ENCODE measurements around the gene DCPS.

Gene DCPS

DNA sequence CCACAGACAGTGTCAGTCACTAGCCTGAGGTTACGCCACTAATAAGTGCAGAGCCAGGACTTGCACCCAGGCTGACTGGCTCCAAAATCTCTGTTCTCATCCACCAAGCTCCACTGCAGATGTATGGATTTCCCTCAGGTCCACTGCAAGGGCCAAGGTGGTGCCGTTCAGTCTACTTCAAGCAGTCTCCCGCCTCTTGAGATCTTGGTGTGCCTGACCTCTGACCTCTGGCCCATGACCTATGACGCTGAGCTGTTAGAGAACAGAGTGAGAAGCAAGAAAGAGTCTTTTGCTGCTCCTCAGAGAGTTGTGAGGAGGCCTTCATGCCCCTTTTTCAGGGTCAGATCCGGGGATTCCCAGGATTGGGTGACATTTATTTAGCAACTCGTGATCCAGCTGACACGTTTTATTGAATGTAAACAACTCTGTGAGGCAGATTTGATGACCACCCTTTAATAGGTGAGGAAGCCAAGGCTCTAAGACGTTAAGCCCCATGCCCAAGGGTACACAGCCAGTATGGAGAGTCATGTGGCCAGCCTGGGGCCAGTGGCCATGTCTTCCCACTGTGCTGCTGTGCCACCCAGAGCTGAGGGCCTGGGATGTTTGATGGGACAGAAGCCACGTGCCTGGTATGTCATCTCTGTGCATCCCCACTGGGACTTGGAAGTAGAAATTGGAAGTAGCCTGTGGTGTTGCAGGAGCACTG is 25.2 kb downstream of the DCPS start:
- DNase-seq = no peak

GRCh38 chr11:126329644-126330211 is 25.9 kb downstream of the DCPS start:
- no peak for DNase-seq

DNA sequence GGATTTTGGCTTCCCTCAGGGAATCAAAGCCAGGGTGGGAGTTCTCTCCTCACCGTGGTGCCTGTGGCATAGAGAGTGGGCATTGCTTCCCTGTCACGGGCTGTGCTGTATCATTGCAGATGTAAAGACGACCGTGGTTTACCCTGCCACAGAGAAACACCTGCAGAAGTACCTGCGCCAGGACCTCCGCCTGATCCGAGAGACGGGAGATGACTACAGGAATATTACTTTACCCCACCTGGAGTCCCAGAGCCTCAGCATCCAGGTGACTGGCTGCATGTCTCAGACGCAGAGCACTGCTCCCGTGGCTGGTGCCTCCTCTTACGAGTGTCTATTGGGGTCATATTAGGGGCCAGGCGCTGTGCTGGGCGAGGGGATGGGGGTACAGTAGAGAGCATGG is 27.4 kb downstream of the DCPS start:
- no peak for DNase-seq

DNA sequence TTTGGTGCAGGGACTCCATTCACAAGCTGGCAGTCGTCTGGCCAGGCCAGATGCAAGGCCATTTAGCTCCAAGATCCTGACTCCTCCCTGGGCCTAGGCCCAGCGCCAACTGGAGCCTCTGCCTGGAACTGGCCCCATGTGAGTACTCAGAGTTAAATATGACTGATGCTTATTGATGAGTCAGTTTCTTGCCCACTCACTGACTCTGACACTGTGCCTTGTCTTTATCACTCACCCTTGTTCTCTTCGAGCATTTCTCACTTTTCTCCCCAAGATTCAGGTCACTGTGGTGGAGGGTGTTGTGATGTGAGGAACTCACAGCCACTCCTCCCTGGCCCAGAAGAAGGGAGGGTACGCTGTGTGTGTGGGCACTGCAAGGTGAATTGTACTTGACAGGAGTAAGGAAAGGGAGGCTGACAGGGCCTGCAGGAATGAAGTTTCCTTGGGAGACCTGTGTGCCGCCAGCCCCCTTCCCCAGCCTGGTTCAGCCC is 28.4 kb downstream of the DCPS start:
- DNase-seq = no peak

DNA sequence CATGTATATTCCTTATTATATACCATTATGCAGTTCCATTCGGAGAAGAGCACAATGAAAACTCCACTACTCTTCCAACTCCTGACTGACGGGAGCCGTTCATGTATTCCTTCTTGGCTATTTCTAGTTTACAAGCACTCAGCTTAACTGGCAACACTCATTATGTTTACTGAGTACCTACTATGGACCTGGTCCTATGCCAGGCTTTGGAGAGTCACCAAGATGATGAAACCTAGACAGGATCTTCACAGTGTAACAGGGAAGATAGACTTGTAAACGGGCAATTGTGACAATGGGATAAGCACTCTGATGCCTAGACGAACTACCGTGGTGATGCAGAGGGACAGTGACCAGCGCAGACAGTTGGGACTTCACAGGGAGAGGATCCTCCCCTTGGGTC is 29.3 kb downstream of the DCPS start:
- DNase-seq = no peak

DNA sequence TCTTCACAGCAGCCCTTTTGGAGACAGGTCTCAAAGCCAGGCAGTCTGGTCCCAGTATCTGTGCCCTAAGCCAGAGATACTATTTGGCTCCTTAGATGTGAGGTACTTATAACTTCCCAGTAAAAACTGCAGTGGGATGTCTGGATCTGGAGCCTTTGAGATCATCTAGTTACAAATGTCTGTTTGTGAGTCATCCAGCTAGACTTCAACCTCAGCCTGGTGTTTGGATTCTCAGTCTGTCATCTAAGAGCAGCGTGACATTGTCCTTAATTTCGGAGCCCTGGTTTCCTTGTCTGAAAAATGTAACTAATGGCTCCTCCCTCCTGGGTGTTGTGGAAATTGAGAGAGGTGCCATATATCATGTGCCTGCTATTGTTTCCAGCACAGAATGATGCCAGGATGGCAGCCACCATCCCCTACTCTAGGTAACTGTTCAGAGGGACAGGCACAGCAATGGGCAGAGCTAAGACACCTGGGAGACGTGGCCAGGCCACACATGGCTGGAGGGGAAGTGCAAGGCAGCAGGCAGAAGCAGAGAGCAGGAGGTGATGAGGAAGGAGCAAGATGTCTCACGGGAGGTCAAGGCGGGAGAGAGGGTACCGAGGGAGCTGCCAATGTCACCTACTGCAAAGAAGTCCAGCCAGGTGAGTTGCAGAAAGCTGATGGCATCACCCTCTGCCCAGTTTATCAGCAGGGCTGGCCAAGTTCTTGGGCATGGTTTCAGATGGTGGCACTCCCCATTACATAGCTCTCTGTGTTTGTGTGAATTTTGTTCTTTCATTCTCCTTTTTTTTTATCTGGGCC is 31.0 kb downstream of the DCPS start:
- no peak for DNase-seq

DNA sequence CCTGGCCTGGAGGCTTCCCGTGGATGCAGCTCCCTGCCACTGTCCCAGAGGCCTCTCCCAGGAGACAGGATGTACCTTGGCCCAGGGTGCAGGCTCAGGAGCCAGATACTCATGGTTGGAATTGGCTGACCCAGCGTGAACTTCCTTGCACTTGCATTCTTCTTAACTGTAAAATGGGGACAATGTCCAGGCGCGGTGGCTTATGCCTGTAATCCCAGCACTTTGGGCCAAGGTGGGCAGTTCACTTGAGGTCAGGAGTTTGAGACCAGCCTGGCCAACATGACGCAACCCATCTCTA is 31.6 kb downstream of the DCPS start:
- no peak for DNase-seq

DNA sequence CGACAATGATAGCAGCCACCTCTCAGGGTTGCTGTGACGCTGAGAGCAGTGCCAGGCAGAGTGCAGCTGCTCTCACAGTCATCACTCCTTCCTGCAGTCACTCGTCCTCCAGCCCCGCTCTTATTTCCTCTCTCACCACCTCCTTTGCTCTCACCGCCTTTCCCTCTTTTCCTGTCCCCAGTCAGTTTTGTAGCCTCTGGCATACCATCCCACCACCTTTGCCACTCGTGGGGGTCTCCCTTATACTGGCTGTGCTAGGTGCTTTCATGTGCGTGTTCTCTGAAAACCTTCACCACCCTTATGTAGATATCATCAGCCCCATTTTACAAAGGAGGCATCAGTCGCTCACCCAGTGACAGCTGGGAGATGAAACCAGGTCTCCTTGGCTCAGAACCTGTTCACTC is 32.3 kb downstream of the DCPS start:
- no peak for DNase-seq

DNA sequence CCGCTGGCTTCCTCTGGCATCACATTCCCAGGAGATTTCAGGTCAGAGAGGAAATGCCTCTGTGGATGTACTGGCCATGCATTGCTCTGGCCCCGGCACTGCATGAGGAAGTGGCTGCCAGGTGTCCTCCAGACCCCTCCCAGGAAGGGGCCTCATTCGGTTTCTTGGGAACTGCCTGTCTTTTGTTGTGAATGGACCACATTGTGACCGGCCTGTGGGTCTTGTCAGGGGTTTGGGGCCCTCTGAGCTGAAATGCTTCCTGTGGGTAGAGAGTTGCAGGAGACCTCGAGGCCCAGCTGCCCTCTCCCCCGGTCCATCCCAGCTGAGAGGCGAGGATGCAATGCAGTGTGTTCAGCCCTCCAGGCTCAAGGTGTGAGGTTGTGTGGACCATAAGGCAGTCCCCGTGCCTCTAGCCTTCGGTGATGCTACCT is 32.8 kb downstream of the DCPS start:
- DNase-seq = no peak

DNA sequence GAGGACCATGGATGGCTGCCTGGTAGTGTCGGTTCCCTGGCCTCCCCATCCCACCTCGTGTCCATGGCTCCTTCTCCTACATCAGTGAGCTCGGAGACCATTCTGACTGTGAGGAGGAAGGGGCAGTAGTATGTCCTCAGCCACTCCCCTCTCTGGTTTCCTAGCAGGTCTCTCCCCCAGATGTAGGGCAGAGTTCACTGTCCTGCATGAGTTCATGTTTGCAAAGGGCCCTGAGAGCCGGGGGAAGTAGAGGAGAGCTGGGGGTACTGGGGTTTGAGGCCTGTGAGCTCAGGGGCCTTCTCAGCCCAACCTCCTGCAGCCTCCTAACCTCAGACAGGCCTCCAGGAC is 33.2 kb downstream of the DCPS start:
- no peak for DNase-seq

DNA sequence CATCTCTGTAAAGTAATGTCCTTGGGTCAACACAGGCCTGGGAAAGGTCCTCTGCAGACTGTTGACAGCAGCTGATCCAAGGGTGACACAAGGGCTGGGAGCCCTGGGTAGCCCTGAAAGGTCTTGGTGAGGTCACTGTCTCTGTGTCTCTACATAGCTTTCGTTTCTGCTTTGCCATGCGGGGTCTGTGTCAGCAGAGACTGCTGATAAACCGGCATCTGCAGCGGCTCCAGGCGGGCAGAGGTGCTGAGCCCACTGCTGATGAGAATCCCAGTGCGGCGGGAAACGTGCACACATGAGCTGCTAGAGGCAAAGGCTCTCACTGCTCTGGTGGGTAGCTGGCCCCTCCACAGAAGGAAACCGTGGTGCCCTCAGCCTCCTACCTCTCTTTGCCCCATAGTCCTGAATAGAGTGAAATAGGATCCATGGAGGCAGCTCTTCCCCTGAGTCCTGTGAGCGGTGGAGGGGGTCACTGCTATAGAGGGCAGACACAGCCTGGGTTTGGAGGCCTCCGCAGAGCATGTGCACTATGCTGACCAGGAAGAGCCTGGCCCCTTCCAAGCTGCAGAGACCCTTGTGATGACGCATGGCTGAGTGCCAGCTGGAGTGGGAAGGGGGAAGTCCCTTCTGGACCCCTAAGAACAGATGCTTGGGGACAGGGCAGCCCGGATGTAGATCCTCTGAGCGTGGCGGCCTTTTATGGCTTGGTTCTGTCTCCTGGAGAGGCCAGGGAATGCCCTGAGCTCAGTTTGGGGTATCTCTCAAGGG is 33.8 kb downstream of the DCPS start:
- peak in 1 of 2 donors; percentile 45 for DNase-seq

DNA sequence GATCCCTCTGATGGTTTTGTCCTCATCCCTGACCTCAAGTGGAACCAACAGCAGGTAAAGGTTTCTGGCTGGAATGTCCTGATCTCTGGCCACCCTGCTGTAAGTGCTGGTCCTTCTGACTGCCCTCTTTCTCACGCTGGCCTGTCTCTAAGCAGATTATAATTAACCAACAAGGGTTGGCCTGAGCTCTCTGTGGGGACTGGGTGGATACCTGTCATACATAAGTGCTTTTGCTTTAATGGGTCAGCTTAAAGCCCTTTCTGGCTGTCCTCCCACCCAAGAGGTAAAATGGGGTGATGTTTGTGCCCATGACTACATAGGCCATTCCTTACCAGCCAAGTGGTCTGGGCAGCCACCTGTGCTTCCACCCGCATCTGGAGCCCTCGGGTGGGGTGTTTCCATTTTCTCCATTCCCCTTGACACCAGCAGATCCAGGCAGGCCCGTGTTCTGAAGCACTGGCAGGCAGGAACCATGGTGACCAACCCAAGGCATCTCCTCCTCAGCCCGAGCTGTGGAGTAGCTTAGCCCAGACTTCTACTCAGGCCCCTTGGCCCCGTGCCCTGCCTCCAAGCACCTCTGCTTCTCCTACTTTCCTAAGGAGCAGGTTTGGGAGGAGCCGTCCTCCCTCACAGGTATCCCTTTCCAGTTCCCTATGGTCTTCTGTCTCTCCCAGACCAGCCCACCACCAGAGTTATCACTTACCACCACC is 34.6 kb downstream of the DCPS start:
- DNase-seq = no peak

GRCh38 chr11:126339073-126339862 is 35.4 kb downstream of the DCPS start:
- peak; percentile 60 to 73 for DNase-seq

- no peak for DNase-seq
Measured at GRCh38 chr11:126339863-126340434, 36.1 kb downstream of the DCPS start.

DNA sequence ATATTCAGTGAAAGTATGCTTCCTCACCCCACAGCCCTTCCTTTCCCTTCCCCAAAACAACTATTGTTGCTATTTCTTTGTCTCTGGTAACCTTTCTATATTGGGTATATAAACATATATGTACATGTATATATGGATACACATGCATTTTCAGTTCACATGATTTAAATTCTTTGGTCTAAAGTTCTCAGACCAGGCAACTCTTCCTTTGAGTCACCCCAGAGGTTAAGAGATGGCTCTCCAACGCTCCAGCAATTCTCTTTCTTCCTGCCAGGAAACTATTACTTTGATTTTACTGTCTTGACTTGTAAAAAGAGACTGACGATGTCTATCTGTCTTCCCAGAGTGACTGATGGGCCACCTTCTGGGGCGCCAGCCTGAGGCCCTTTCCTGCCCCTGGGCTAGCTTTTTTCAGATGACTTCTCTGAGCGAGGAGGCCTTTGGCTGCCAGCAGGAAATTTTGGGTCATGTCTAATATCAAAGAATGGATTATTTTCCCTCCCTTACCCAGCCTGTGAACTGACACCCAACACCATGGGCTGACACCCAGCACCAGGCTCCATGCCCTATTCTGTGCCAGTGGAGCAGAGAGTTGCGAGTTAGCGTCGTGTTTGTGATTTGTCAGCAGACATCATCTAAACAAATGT is 37.2 kb downstream of the DCPS start:
- DNase-seq = no peak

GRCh38 chr11:126341760-126342161 is 37.9 kb downstream of the DCPS start:
- no peak for DNase-seq

- DNase-seq = no peak
Measured at GRCh38 chr11:126343051-126343450, 39.2 kb downstream of the DCPS start.

DNA sequence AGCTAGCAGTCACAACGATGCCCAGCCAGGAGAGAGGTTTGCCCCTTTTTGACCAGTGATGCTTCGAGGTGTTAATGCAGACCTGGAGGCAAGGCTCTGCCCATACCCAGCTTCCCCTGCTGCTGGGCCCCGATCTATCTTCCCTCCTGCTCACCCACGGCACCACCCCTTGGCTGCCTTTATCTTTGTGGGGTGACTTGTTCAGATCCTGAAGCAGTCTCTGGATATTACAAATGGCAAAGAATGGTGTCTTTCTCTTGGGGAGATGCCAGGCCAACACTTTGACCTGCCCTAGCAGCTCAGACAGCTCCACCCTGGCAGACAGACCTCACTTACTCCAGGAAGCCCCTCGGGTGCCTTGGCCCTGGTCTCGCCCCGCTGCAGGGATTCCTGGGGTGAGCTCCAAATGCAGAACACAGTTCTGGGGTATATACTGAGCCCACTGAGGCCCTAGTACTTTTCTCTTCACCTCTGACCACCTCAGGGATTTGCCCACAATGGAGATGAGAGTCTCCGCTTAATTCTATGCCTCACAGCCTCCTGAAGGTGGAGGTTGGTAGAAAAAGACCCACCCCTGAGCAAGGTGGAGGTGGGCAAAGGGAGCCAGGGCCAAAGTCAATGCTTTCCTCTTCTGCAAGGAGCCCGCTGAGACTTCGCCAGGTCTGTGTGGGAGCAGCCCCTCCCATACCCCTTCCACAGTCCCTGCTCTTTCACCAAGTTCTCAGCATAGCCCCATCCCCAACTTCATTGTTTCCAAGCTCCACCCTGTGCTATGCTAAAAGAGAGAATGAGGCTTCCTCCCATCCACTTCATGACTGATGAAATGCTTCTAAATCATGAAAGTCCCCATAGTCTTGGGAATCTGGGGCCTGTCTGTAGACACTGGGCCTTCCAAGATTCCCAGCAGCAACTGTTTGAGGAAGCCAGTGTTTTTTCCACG is 40.6 kb downstream of the DCPS start:
- DNase-seq = no peak

DNA sequence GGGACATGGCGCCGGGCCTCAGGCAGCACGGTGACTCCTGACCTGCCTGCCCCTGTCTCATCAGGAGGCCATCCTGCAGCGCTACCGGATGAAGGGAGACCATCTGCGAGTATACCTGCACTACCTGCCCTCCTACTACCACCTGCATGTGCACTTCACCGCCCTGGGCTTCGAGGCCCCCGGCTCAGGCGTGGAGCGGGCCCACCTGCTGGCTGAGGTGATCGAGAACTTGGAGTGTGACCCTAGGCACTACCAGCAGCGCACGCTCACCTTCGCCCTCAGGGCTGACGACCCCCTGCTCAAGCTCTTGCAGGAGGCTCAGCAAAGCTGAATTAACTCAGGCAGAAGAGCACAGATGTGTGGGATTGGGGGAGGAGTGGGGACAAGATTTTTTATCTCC is 41.4 kb downstream of the DCPS start:
- DNase-seq = no peak
